Myocyte (in vitro differentiated cells): ENCODE data around the gene ZNF804B. TPM values are rescaled to one million over a fixed set of nuclear protein-coding genes. Genes with fewer than 3 reads are reported as not detected.

Source experiments
- DNase-seq: peaks from one replicate; pipeline ENCODE4 v3.0.0-alpha.2; 2012; ENCODE audit warnings: low read depth
- total RNA-seq: library from RNA; depleted of rRNA; stranded (reverse); fragments of >200 nt; gene quantifications from 2 replicates; pipeline ENCODE4 v1.2.3, GENCODE V29; 2014

Gene ZNF804B
- total RNA-seq, 1 donor from 2014 or later = not detected

GRCh38 chr7:89247207-89247606, 487.7 kb downstream of the ZNF804B start:
- DNase-seq = no peak

- DNase-seq = no peak
Observed at GRCh38 chr7:89259085-89259484, 499.6 kb downstream of the ZNF804B start.

GRCh38 chr7:89264126-89264525, 504.6 kb downstream of the ZNF804B start:
- DNase-seq = no peak

- DNase-seq = peak; percentile 21
Observed at GRCh38 chr7:89265631-89266030, 506.1 kb downstream of the ZNF804B start.

- DNase-seq = peak; percentile 8
Observed at GRCh38 chr7:89283302-89283701, 523.8 kb downstream of the ZNF804B start.

- no peak for DNase-seq
Observed at GRCh38 chr7:89308535-89308934, 549.0 kb downstream of the ZNF804B start.

- DNase-seq = no peak
Observed at GRCh38 chr7:89311886-89312285, 552.4 kb downstream of the ZNF804B start.

GRCh38 chr7:89312551-89312950, 553.1 kb downstream of the ZNF804B start:
- no peak for DNase-seq

GRCh38 chr7:89316584-89317251, 557.2 kb downstream of the ZNF804B start:
- no peak for DNase-seq

- DNase-seq = no peak
Observed at GRCh38 chr7:89332026-89332425, 572.5 kb downstream of the ZNF804B start.

GRCh38 chr7:89334797-89335196, 575.3 kb downstream of the ZNF804B start:
- no peak for DNase-seq

GRCh38 chr7:89335490-89335889, 576.0 kb downstream of the ZNF804B start:
- no peak for DNase-seq

GRCh38 chr7:89336121-89336520, 576.6 kb downstream of the ZNF804B start:
- DNase-seq = no peak

- DNase-seq = no peak
Observed at GRCh38 chr7:89339748-89340147, 580.2 kb downstream of the ZNF804B start.

- no peak for DNase-seq
Observed at GRCh38 chr7:89357121-89357520, 597.6 kb downstream of the ZNF804B start.

- DNase-seq = no peak
Observed at GRCh38 chr7:89377219-89377618, 617.7 kb downstream of the ZNF804B start.

GRCh38 chr7:89385411-89385810, 625.9 kb downstream of the ZNF804B start:
- DNase-seq = no peak

Other genes starting within 250 kb of the ZNF804B start
- not detected in 2 replicates for gene TEX47, start 36.0 kb downstream of the ZNF804B start, total RNA-seq